ENCODE results near the gene ST6GALNAC2. TPM values are rescaled to one million over a fixed set of nuclear protein-coding genes. Genes with fewer than 3 reads are reported as not detected.

Gene ST6GALNAC2
- polyA plus RNA-seq, 1 donor, result 2.3 TPM

GRCh38 chr17:76553178-76553908, 32.3 kb downstream of the ST6GALNAC2 start:
- DNase-seq, result no peak

DNA sequence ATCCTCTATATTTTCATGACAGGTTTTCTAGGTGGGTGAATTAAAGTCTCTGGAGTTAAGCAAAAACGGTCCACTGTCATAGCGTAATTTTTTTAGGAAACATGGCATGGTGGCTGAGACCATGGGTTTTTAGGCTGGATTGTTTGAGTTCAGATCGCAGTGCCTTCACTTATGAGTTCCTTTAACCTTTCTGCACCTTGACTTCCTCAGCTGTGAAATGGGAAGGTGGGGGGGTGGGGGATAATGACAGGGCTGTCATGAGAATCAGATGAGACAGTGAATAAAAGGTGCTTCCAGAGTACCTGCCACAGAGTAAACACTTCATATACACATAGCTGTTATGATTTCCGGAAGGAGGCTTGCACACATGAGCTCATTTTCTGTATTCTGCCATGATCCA, 34.0 kb downstream of the ST6GALNAC2 start:
- no peak for DNase-seq

- no peak for DNase-seq
These were observed 34.7 kb downstream of the ST6GALNAC2 start for GRCh38 chr17:76550712-76551615.

GRCh38 chr17:76549539-76549938, 36.1 kb downstream of the ST6GALNAC2 start:
- no peak for DNase-seq

- DNase-seq, result no peak
These were observed 36.5 kb downstream of the ST6GALNAC2 start for GRCh38 chr17:76549215-76549518.

- DNase-seq, result no peak
These were observed 37.1 kb downstream of the ST6GALNAC2 start for GRCh38 chr17:76548378-76549214.

DNA sequence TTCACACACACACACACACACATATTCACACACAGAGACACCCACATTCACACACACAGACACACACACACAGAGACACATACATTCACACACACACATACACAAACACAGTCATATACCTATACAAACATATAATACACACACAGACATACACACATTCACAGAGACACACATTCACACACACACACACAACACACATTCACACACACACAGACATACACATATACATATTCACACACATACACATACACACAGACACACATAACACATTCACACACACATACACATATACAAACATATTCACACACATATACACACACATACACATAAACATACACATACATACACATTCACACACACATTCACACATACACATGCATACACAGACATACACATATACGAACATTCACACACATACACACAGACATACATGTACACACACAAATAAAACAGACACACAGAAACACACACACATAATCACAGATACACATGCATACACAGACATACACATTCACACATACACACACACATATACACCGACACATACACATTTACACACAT, 37.9 kb downstream of the ST6GALNAC2 start:
- no peak for DNase-seq

DNA sequence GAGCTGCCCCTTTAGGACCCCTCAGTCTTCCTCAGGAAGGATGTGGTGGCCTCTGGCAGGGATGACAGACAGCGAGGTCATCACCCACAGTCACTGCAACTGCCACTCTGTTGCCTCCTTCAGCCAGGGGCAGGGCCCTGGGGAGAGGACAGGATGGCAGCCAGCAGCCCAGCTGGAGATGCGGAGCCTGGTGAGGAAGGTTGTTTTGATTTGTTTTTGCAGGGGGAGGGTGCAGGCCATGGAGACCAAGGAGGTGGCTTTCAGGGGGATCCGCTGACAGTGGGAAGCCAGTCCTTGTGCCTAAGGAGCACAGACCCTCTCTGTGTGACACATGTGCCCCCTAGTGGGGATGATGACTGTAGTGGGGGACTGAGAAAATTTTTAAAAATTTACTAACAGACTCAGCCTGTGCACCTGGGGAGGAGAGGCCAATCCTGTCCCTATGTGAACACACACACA, 38.4 kb downstream of the ST6GALNAC2 start:
- DNase-seq, result no peak

DNA sequence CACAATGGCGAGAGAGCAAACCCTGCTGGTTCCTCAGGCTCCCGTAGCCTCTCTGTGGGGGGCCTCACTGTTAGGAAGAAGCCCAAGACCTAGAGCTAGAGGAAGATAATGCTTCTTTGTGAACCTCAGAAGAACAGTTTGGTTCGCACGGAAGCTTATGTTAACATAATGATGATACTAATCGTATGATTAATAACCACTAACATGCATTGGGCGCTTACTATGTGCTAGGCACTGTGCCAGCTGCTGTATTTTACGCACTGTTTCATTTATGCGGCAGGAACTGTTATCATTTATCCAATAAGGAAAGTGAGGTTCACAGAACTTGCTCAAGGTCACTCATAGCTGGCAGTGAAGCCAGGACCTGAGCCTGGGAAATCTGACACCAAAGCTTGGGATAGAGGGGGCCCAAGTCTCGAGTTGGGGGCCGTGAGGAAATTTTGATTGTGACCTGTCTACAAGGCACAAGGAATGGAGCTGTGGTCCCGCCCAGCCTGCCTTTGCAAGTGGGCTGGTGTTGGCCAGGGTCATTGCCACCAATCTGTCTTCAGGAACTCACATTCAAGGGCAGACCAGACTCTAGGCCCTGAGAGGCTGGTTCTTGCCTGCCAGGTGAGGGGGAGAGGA, 39.0 kb downstream of the ST6GALNAC2 start:
- no peak for DNase-seq

DNA sequence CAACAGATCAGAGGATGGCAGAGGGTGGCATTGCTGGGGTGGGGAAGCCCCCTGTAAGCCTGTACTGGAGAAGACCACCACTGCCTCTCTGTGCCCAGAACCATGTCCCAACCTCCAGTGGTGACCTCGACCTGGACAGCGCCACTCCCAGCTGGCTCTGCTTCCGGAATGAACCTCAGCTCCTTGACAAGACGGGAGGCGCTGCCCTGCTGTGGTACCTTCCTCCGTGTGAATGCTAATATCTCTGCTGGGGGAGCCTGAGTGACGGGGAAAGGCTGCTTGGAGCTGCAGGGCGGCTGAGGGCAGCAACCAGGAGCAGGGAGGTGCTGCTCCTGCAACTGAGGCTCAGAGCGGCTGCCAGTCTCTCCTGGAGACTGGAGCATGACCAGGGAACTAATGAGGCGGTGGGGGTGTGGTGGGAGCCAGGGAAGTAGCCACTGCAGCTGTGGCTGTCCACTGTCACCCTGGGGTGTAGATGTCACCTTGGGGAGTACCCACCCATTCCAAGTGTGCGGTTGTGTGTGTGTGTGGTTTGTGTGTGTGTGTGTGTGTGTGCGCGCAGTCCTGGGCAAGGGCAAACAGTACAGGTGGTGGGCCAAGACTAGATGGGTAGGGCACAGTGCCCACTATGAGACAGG, 39.6 kb downstream of the ST6GALNAC2 start:
- no peak for DNase-seq

DNA sequence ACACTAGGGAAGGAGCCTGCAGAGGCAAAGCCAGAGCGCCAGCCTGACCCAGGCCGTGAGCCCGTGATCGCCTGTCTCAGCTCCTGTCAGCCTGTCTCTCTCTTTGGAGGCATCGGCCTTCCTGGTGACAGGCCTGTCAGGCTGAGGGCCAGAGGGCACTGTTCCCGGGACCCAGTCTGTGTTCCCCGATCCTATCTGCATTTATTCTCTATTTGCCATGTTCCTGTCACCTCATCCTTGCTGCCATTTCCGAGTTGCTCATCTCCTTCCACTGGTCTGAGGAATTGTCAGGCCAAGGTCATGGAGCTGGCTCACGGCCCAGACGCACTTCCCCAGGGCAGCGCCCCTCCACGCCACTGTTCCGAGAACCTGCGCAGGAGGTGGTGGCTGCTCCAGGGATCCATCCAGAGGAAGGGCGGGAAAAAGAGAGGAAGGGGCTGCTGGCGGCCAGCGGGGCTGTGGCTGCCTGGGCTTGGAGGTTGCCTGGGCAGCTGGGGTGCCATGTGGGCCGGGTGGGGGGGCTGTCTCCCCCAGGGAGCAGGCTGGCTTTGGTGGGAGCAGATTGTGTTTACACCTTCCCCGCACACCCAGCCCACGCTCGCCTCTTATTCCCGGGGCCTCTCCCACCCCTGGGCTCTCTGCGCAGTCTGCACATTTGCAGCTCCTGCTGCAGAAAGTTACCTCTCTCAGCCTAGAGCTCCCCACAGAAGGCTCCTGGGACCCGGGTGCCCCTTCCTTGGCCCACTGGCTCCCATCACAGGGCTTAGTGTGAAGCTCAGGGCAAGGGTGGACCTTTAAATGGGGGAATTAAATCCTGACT, 40.9 kb downstream of the ST6GALNAC2 start:
- no peak for DNase-seq

DNA sequence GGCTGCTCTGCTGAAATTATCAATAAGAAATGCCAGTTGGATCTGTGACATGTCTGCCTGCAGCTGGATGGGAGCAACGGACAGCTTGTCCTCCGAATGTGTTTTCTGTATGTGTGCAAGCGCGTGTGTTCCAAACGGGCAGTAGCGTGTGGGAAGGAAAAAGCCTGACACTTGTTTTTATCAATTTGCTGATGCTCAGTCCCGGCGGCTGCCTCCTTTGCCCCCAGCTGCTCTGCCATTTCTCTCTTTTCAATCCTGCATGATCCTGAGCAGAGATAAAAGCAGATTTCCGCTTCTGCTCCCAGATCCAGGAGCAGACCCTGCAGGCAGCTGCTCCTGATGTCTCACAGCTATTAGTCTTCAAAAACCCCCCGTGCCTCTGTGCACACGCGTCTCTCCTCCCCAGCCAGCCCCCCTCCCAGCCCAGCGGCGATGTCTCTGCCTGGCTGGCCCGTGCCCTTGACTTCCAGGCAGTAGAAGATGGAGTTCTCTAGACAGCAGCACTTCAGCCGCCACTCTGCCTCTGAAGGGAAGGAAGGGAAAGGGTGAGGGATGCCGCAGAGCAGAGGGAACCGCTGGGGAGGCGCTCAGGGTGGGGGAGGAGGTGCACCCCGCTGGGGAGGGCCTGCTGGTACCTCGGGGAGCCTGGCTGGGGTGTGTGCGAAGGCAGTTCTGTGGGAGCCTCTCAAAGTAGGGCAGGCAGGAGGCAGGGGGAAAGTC, 41.7 kb downstream of the ST6GALNAC2 start:
- no peak for DNase-seq

DNA sequence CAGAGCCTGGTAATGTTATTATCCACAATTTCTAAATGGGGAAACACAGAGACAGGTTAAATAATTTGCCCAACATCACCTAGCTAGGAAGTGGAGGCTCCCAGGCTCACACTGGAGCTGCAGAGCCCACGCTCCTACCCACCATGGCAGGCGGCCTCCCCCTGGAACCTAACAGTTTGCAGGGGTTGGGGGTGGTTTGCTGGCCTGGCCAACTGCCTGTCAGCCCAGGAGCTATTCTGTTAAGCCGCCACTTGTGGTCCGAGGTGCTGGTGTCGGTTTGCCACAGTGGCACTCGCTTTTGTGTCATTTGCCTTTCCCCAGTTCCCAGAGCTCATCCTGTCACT, 42.2 kb downstream of the ST6GALNAC2 start:
- DNase-seq, result no peak

DNA sequence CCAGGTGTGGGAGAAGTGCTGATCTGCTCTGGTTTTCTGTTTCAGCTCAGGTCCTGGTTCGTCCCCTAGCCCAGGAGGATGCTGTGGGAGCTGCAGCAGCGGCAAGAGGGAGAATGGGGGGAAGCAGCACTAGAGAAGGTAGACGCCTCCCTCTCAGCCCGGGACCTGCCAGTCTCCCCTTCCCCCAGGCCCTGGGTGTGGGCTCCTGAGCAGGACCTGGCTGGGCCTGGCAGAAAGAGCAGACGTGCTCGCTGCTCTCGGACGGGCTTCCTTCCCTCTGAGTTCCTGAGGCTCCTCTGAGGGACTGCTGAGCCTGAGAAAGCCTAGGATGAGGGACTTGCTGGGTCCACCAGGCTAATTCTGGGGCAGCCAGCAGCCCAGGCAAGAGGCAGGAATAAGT, 42.7 kb downstream of the ST6GALNAC2 start:
- DNase-seq, result no peak

DNA sequence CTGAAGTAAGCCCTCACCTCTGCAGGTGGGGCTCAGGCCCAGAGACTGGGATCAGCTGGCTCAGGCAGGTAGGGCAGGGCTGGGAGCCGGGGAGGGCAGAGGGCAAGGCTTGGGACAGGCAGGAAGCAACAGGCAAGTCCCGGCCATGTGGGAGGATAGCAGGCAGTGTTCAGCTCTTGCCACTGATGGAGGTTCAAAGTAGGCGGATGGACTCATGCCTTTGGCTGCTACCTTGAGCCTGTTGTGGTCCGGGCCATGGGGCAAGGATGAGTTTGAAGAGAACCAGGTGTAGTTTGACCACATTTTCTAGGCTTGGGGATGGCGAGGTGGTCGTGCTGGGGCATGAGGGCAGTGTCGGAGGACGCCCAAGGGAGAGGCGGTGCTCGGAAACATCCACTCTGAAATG, 43.1 kb downstream of the ST6GALNAC2 start:
- DNase-seq, result no peak

DNA sequence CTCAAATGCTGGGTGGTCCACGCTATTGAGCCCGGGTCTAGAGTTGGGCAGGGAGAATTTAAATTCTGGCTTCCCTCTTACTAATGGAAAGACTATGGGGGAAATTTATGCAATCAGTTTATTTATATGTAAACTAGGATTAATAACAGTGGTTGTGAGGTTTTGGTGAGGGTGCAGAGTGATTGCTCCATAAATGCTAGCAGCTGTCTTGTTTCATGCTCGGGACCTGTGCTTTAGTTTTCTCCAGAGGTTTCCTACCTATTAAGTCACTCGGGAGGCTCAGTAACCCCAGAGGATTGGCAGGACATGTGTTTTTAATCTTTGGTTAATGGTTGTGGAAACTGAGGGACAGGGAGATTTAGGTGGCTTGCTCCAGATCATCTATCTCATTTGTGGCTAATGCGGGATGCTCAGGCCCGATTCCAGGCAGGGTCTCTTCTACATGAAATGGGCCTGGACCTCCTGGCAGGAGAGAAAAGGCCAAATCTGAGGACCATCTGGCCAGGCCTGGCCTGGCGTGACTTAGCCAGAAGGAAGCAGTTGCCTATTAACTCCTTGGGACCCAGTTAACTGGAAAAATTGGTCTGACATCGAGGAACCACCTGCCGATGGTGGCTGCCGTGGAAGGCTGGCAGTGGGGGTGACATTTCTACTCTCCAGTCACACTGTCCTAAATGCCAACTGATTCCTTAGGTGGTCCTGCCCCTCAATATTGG, 43.8 kb downstream of the ST6GALNAC2 start:
- no peak for DNase-seq

- peak; percentile 93 for DNase-seq
These were observed 45.0 kb downstream of the ST6GALNAC2 start for GRCh38 chr17:76540381-76541300.

DNA sequence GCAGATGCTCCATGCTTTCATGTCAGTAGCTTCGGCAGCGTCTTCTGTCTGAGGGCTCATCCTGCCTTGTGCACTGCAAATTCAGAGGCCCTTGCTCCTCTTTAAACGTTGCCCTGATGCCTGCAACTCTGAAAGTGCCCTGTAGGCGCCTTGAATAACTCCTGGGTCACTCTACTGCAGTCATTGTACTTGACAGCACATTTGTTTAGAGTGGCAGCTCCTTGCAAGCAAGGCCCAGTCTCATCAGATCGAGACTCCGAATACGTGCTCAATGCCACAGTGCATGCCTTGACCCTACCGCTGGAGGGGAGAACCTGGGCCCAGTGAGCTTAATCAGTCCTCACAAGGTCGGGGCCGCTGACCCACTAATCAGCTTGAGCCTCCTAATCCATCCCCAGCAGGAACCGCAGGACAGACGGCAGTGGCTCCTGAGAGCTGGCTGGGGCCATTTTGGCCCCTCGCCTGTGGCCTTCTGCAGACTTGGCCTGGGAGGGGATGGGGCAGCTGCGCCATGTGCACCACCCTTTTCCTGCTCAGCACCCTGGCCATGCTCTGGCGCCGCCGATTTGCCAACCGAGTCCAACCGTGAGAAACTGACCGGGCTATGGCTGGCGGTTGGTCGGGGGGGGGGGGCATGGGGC, 45.9 kb downstream of the ST6GALNAC2 start, which contains the start of gene PRCD:
TSS of gene PRCD (plus strand) at position 414 of the 641 bp plus-strand sequence. CDS start at position 512, 98 bp downstream.
- DNase-seq, result no peak

Measured in hindlimb muscle (tissue), 1 donor.